ENCODE measurements around the gene TNKS1BP1. TPM values are rescaled to one million over a fixed set of nuclear protein-coding genes. Genes with fewer than 3 reads are reported as not detected.

TNKS1BP1 gene
- total and polyA plus RNA-seq, 9 of the 15 experiments (the other 6 are each of a cell fraction or from before 2014, with no cell fraction given) = 1.1 to 47.2 (median 10.9) TPM

DNA sequence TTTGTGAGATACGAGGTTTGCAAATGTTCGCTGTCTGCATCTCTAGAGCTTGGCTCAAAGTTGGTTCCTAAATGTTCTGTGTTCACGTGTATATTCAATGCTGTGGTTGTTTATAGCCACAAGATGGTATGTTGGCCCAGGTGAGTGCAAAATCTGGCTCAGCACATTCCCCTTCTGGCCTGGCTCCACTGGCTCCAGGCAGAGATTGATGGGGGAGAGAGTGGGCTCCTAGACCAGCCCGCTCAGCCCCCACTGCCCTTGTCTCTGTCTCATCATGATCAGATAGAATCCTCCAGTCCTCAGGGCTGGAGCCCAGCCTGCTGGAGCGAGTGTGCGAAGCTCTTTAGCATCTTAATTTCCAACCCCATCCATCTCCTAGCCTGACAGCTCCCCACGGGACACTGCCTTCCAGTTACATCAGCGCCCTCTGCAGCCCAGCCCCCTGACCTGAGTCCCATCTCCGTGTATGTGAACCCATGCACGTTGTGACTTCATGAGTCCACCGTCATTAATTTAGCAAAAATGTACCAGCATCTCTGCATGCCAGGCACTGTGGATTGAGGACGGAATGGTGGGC is 15.4 kb upstream of the TNKS1BP1 start (continued):
- TF ChIP-seq, protein P1, sequence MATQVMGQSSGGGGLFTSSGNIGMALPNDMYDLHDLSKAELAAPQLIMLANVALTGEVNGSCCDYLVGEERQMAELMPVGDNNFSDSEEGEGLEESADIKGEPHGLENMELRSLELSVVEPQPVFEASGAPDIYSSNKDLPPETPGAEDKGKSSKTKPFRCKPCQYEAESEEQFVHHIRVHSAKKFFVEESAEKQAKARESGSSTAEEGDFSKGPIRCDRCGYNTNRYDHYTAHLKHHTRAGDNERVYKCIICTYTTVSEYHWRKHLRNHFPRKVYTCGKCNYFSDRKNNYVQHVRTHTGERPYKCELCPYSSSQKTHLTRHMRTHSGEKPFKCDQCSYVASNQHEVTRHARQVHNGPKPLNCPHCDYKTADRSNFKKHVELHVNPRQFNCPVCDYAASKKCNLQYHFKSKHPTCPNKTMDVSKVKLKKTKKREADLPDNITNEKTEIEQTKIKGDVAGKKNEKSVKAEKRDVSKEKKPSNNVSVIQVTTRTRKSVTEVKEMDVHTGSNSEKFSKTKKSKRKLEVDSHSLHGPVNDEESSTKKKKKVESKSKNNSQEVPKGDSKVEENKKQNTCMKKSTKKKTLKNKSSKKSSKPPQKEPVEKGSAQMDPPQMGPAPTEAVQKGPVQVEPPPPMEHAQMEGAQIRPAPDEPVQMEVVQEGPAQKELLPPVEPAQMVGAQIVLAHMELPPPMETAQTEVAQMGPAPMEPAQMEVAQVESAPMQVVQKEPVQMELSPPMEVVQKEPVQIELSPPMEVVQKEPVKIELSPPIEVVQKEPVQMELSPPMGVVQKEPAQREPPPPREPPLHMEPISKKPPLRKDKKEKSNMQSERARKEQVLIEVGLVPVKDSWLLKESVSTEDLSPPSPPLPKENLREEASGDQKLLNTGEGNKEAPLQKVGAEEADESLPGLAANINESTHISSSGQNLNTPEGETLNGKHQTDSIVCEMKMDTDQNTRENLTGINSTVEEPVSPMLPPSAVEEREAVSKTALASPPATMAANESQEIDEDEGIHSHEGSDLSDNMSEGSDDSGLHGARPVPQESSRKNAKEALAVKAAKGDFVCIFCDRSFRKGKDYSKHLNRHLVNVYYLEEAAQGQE (IDR thresholded peaks at IDR 0.05; ENCODE audit: borderline replicate concordance) = peak; percentile 60; the same call in 1 of the 2 replicates
- TF ChIP-seq, protein P1 (CRISPR knock-in tag; IDR thresholded peaks at IDR 0.05; ENCODE audit: low read depth) = no peak
- TF ChIP-seq NR4A1 (CRISPR knock-in tag; IDR thresholded peaks at IDR 0.05) (no peak), NR4A1 (tag; IDR thresholded peaks at IDR 0.05) (no peak), JUN (IDR thresholded peaks at IDR 0.05; ENCODE audit: borderline replicate concordance, low read depth, low read length) (no peak), JUN (CRISPR knock-in tag; IDR thresholded peaks at IDR 0.05; ENCODE audit: borderline replicate concordance) (no peak), EHMT2 (IDR thresholded peaks at IDR 0.05) (no peak), ZZZ3 (IDR thresholded peaks at IDR 0.05) (no peak), NCOA1 (IDR thresholded peaks at IDR 0.05; ENCODE audit: low read depth) (no peak), TEAD1 (CRISPR knock-in tag; IDR thresholded peaks at IDR 0.05) (no peak), CTBP1 (IDR thresholded peaks at IDR 0.05; ENCODE audit: borderline replicate concordance) (peak; percentile 87), ZSCAN29 (IDR thresholded peaks at IDR 0.05) (no peak), BHLHE40 (IDR thresholded peaks at IDR 0.05; ENCODE audit: low read length) (peak; percentile 72), ZNF444 (CRISPR knock-in tag; IDR thresholded peaks at IDR 0.05) (no peak), L3MBTL2 (IDR thresholded peaks at IDR 0.05) (0 out of 2 replicates have a peak, but pooled peaks have one; percentile 36), ZNF584 (CRISPR knock-in tag; IDR thresholded peaks at IDR 0.05; ENCODE audit: low read depth) (no peak), ZNF282 (CRISPR knock-in tag; IDR thresholded peaks at IDR 0.05) (no peak), SMC3 (conservative IDR thresholded peaks at IDR 0.05; ENCODE audit: insufficient read depth, low read depth, low read length) (peak; percentile 24; the same call in 1 of the 2 replicates), PHTF2 (CRISPR knock-in tag; IDR thresholded peaks at IDR 0.05) (no peak), ATF7 (IDR thresholded peaks at IDR 0.05) (peak; percentile 29; the same call in 1 of the 2 replicates), ILF3 (IDR thresholded peaks at IDR 0.05; ENCODE audit: borderline replicate concordance) (no peak)
- TF ChIP-seq, protein P2, sequence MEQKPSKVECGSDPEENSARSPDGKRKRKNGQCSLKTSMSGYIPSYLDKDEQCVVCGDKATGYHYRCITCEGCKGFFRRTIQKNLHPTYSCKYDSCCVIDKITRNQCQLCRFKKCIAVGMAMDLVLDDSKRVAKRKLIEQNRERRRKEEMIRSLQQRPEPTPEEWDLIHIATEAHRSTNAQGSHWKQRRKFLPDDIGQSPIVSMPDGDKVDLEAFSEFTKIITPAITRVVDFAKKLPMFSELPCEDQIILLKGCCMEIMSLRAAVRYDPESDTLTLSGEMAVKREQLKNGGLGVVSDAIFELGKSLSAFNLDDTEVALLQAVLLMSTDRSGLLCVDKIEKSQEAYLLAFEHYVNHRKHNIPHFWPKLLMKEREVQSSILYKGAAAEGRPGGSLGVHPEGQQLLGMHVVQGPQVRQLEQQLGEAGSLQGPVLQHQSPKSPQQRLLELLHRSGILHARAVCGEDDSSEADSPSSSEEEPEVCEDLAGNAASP (IDR thresholded peaks at IDR 0.05) = no peak

All from K562 (cell line).